Activated CD4-positive, alpha-beta T cell treated with anti-CD3 and anti-CD28 coated beads for 4 hours (primary cell): ENCODE results near the gene SMIM26.

Source experiments
- DNase-seq, 2 donors: peaks; one replicate each; pipeline ENCODE4 v3.0.0-alpha.2; 2020

SMIM26 gene

DNA sequence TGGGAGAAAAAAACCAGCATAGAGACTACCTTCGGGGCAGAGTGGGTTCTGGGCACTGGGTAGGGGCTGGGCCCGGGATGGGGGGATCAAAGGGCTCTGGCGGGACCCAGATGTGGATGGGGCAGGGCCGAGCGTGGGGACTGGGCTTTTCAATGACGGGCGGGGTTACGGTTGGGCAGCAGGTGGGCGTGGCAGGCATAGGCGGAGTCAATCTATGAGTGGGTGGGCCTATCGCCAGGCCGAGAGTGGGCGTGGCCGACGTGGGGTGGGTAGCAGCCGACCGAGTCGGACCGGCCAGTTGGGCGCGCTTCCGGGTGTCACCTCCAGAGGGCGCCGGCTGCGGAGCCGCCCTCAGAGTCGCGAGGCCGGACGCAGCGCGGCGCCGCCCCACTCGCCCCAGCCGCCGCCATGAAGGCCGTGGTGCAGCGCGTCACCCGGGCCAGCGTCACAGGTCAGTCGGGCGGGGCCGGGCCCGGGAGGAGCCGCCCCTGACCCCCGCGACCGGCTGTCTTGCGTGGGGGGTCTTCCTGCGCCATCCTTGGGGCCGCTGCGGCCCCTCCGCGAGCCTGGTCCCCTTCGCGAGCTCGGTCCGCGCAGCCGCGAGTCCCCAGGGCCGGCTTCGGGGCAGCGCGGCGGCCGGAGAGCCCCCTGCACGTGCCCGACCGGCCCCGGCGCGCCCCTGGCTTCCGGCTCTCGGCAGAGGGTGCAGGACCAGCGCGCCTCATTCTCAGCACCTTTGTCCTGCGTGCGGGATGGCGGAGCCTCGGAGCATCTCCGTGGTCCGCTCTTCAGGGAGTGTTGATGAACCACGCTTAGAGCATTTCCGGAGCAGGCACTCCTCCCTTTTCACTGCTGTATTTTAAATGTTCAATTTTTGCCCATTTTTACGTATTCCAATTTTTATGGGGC lies 20.7 kb downstream of the SMIM26 start, which contains the start of gene DTD1:
TSS of gene DTD1 (plus strand) at position 390 of the 909 bp plus-strand sequence. CDS start at position 409, 19 bp downstream.
- peak; percentile 79 to 82 for DNase-seq

DNA sequence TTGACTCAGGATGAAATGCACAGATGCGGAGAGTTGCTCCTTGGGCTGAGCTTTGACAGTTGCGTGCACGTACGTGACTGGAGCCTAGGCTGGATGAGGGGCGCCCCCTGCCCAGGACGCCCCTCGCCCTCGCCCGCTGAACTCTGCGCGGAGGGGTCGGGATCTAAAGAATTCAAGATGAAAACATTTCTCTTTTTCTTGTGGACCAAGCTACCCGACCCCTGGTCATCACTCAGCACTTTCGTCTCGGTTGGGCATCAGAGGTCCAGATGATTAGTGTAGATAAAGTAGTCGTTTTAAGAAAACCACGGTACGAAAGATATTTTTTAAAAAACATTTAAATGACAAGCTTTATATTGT lies 21.3 kb downstream of the SMIM26 start:
- DNase-seq: no peak

DNA sequence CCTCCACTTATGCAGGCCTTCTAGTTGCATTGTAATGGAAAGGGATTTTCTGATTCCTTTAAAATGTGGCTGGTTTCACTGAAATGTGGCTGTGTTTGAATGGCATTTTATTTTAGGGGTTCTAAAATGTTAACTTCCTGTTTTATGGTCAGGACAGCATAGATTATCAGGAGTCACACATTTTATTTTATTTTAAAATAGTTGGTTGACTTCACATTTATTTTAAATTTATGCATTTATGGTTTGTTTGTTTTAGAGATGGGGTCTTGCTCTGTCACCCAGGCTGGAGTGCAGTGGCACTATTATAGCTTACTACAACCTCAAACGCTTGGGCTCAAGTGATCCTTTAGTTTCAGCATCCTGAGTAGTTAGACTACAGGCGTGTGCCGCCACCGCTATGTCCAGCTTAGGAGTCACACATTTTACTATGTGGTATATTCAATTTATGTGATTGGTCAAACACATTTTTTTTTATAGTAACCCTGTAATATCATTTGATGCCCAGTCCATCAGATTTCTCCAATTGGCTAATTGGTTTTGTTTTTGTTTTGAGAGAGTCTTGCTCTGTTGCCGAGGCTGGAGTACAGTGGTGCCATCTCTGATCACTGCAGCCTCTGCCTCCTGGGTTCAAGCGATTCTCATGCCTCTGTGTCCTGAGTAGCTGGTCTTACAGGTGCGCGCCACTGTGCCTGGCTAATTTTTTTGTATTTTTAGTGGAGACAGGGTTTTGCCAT lies 22.9 kb downstream of the SMIM26 start:
- no peak for DNase-seq

DNA sequence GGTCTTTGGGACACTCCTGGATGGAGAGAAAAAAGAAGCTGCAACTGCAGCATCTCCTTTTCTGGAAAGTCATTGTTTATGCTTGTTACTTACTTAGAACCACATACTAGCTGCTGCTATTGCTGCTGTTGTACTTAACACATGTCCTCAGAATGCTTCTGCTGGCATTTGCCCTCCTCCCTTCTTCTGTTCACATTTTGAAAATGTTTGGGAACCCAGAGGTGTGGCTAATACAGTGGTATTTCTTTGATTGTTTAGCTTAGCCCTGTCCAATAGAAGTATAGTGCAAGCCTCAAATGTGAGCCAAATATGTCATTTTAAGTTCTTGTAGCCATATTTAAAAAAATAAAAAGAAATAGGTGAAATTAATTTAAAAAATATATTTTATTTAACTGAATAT lies 29.0 kb downstream of the SMIM26 start:
- DNase-seq: no peak

DNA sequence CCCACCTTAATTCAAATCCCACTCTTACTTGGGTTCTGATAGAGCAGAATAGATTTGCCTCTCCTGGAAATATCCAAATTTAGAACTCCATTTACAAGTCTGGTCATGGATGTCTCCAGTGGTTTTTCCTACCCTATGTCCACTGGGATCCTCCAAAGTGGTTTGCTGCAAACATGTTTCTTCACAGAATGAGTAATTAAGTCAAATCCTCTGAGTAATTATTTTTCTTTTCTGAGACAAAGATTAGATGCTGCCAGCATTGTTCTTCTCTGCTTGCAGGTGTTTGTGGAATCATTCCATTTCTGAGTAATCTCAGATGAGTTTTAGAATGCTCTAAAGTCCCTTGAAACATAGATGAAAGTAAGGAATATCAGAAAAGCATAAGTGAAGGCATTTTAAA lies 42.5 kb downstream of the SMIM26 start:
- no peak for DNase-seq

DNA sequence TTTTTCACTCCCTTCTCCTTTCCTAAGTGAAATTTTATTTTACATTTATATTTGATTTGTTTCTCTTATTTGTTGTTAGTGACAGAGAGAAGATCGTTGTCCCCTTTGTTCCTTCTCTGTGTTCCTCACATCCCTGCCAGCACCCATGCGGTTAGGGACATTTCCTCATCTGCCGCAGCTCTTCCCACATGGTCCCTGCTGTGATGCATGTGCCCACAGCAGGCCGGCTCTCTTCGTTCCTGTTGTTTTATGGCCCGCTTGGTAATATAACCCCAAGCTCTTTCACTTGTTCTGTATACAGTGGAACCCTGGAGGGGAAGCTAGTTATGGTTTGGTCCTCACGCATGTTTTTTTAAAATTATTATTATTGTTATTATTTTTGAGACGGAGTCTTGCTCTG lies 44.3 kb downstream of the SMIM26 start:
- no peak for DNase-seq

DNA sequence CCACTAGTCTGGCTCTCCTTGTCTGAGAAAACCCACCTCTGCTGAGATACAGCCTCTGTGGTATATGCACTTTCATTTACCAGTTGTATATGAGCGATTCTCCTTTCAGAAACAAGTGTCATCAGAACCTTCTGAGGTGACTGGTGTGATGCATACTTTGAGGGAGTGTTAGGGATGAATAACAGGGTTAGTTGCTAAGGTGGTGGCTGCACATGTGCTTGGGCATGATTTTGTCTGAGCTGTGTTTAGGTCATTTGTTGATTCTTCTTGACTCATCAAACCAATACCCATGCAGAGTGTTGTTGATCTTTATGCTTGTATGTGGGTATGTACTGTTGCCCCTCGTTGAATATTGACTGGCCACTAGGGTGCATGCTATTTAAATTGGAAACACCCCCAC lies 46.3 kb downstream of the SMIM26 start:
- no peak for DNase-seq

DNA sequence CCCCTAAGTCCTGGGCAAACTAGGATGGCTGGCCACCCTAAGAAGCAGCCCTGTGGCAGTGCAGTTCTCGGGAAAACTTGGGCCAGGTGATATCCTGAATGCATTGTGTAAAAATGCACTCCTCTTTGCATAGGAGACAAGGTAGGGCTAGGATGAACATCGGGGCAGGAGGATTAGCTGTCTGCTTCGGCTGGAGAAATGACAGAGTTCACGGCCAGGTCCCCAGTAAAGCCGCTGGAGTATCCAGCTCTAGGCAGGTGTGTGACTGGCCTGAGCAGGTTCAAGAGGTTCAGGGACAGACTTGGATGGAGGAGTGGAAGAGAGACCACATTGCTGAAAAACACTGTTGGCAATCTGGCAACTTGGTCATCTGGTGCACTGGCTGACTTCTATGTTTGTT lies 47.0 kb downstream of the SMIM26 start:
- DNase-seq: no peak

DNA sequence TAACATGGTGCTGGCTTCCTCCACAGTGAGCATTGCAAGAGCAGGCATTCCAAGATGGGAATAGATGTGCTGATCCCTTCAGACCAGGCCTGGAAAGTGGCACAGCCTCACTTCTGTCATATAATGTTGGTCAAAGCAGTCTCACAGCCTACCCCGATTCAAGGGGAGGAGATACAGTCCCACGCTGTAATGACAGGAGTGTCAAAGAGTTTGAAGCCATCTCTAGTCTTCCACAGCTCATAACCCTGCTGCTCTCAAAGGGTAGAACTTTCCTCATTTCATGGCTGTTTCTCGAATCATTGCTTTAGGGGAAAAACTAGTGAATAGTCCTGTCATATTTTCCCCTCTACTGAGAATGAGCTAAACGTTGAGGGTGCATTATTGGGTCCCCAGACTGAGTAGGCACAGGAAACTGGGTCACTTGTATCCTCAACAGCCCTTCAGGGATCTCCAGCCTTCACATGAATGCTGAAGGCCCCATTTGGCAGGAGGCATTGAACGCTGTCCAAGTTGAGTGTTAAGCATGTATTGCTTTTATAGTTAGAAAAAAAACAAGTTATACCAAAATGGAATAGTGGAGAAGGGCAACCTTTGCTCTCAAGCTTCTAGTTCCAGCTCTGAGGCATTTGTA lies 47.9 kb downstream of the SMIM26 start:
- no peak for DNase-seq
